ENCODE data around the gene PROM1. TPM values are rescaled to one million over a fixed set of nuclear protein-coding genes. Genes with fewer than 3 reads are reported as not detected.

Gene PROM1
- total RNA-seq, 2 experiments from 2014 or later: not detected

DNA sequence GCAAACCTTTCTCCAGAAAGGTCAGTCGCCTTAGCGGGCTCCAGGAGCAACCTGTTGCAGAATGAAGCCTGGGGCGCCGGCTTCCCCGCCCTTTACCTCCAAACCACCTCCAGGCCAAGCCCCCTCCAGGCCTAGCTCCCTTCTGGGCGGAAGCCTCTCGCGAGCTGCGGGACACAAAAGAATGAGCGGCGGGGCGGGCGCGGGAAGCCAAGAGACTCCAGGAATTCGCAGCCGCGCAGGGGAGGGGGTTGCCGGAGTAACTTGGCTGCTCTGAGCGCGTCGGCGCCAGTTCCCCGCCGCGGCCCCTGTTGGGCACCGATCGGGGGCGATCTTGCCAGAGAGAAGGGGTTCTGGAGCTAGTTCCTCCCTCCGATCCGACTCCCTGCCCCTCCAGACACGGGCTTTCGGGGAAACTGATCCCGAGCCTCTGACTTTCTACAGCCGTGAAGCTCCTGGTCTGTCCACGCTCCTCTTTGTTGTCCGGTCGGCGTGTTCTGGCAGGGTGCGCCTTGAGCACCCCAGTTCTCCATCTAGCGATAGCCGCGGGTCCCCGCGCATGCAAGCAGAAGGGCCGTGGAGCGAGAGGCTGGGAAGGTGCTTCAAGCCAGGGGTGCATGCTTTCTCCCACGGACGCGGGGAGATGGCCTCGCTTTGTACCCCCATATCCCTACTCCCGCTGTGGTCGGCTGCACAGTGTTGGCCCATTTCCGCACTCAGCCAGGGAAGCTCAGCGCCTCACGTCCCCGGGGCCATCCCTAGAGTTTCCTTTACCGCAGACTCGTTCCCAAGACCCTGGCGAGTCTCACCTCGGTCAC lies 1.2 kb downstream of the PROM1 start:
- no peak overlapping the region for H3K4me3 ChIP-seq (ENCODE audit: low read depth, low read length, poor library complexity, severe bottlenecking)
- no peaks in the 10 kb centered on the region for H3K9me2 ChIP-seq (ENCODE audit: insufficient read depth, low read length)
- H3K79me2 ChIP-seq (ENCODE audit: insufficient read depth, low read depth, low read length): no peaks in the 10 kb centered on the region
- no peaks in the 10 kb centered on the region for H3K9me3 ChIP-seq (ENCODE audit: low read length)
- no peak overlapping the region for H2AFZ ChIP-seq (ENCODE audit: low read length)
- no peaks in the 10 kb centered on the region for H3K4me1 ChIP-seq (ENCODE audit: insufficient read depth, low read length, poor library complexity, severe bottlenecking)
- H3K27ac ChIP-seq (ENCODE audit: low read depth, low read length, poor library complexity, severe bottlenecking): no peak overlapping the region
- no peak for DNase-seq (ENCODE audit: low spot score)
- TF ChIP-seq, protein P1, sequence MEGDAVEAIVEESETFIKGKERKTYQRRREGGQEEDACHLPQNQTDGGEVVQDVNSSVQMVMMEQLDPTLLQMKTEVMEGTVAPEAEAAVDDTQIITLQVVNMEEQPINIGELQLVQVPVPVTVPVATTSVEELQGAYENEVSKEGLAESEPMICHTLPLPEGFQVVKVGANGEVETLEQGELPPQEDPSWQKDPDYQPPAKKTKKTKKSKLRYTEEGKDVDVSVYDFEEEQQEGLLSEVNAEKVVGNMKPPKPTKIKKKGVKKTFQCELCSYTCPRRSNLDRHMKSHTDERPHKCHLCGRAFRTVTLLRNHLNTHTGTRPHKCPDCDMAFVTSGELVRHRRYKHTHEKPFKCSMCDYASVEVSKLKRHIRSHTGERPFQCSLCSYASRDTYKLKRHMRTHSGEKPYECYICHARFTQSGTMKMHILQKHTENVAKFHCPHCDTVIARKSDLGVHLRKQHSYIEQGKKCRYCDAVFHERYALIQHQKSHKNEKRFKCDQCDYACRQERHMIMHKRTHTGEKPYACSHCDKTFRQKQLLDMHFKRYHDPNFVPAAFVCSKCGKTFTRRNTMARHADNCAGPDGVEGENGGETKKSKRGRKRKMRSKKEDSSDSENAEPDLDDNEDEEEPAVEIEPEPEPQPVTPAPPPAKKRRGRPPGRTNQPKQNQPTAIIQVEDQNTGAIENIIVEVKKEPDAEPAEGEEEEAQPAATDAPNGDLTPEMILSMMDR (conservative IDR thresholded peaks at IDR 0.05; ENCODE audit: low read length): no peak
- TF ChIP-seq EZH2phosphoT487 (IDR thresholded peaks at IDR 0.05; ENCODE audit: borderline replicate concordance, low read depth, low read length): no peak
- intact Hi-C loops (cut with micrococcal nuclease; ENCODE audit: unreplicated experiment): no loop called here
- H4K20me1 ChIP-seq (ENCODE audit: insufficient read depth, low read length): no peaks in the 10 kb centered on the region
- H3K4me2 ChIP-seq (ENCODE audit: low read length): no peak overlapping the region
- no peaks in the 10 kb centered on the region for H3K36me3 ChIP-seq (ENCODE audit: insufficient read depth, low read length)
- BruUV-seq (replicated peaks): no TSS peak
- ChIA-PET CTCF (ENCODE audit: unreplicated experiment) (no interaction called here), POLR2A (no interaction called here)

DNA sequence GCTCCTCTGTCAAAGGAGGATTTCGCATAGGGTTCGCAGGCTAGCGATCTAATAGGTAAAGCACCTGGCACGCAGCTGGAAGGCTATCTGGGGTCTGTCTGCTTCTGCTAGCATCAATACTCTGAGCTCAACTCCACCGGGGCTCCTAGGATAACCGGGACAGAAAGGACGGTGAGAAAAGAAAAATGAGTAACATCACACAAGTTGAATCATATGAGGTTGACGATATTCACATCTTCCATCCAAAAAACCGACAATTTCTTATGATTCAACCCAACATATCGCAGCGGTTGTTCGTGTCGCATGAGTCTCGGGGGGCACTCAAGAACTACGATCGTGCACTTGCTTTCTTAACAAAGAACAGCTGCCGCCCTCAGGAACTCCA lies 1.8 kb downstream of the PROM1 start:
- intact Hi-C loops (cut with micrococcal nuclease; ENCODE audit: unreplicated experiment): no loop called here
- Histone ChIP-seq H3K9me3 (ENCODE audit: low read length) (no peaks in the 10 kb centered on the region), H2AFZ (ENCODE audit: low read length) (no peak overlapping the region), H4K20me1 (ENCODE audit: insufficient read depth, low read length) (no peaks in the 10 kb centered on the region), H3K4me1 (ENCODE audit: insufficient read depth, low read length, poor library complexity, severe bottlenecking) (no peaks in the 10 kb centered on the region), H3K79me2 (ENCODE audit: insufficient read depth, low read depth, low read length) (no peaks in the 10 kb centered on the region), H3K4me2 (ENCODE audit: low read length) (no peak overlapping the region), H3K9me2 (ENCODE audit: insufficient read depth, low read length) (no peaks in the 10 kb centered on the region), H3K27ac (ENCODE audit: low read depth, low read length, poor library complexity, severe bottlenecking) (no peak overlapping the region), H3K36me3 (ENCODE audit: insufficient read depth, low read length) (no peaks in the 10 kb centered on the region), H3K4me3 (ENCODE audit: low read depth, low read length, poor library complexity, severe bottlenecking) (no peak overlapping the region)
- BruUV-seq (replicated peaks): no TSS peak
- DNase-seq (ENCODE audit: low spot score): no peak
- ChIA-PET POLR2A (no interaction called here), CTCF (ENCODE audit: unreplicated experiment) (no interaction called here)
- no peak for TF ChIP-seq EZH2phosphoT487 (IDR thresholded peaks at IDR 0.05; ENCODE audit: borderline replicate concordance, low read depth, low read length)
- TF ChIP-seq, protein P1 (conservative IDR thresholded peaks at IDR 0.05; ENCODE audit: low read length): no peak

DNA sequence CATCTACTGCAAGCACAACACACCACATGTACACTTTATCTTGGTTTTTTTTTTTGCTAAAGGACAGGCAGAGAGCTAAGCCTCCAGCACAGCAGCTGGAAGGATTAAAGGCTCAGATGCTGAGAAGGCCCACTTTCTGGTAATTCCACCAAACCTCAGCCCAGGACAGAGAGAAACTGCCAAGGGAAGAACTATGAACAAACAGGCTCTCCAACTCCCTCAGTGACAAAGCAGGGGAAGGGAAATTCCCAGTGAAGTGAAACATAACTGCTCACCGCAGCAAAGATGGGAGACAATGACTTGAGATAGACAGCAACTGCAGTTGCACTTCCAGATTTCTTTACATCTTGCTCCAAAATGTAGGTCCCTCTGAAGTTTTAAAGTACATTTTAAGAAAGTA lies 4.8 kb downstream of the PROM1 start:
- Histone ChIP-seq H3K27ac (ENCODE audit: low read depth, low read length, poor library complexity, severe bottlenecking) (no peak overlapping the region), H3K9me2 (ENCODE audit: insufficient read depth, low read length) (no peaks in the 10 kb centered on the region), H3K4me2 (ENCODE audit: low read length) (no peak overlapping the region), H3K9me3 (ENCODE audit: low read length) (no peaks in the 10 kb centered on the region), H4K20me1 (ENCODE audit: insufficient read depth, low read length) (no peaks in the 10 kb centered on the region), H3K4me3 (ENCODE audit: low read depth, low read length, poor library complexity, severe bottlenecking) (no peak overlapping the region), H3K4me1 (ENCODE audit: insufficient read depth, low read length, poor library complexity, severe bottlenecking) (no peaks in the 10 kb centered on the region), H3K36me3 (ENCODE audit: insufficient read depth, low read length) (no peaks in the 10 kb centered on the region), H2AFZ (ENCODE audit: low read length) (no peak overlapping the region), H3K79me2 (ENCODE audit: insufficient read depth, low read depth, low read length) (no peaks in the 10 kb centered on the region)
- DNase-seq (ENCODE audit: low spot score): no peak
- intact Hi-C loops (cut with micrococcal nuclease; ENCODE audit: unreplicated experiment): no loop called here
- BruUV-seq (replicated peaks): no TSS peak
- ChIA-PET CTCF (ENCODE audit: unreplicated experiment) (no interaction called here), POLR2A (no interaction called here)
- TF ChIP-seq, protein P1 (conservative IDR thresholded peaks at IDR 0.05; ENCODE audit: low read length): no peak

Data from OCI-LY7 (cell line).